OCI-LY3 (cell line): ENCODE results near the gene ZEB2.

Experiments used
- H2AFZ ChIP-seq: fragments of 200-600, 300-600 bp; shearing (Covaris generic); 2 replicates; pipeline ENCODE4 v1.6.0; 2014; ENCODE audit warnings: antibody characterized with exemption, low read depth, low read length
- H3K27ac ChIP-seq: fragments of 200-600, 300-600 bp; sonication (generic); 2 replicates; pipeline ENCODE4 v1.5.1; 2014; ENCODE audit warnings: mild to moderate bottlenecking, low read length, moderate library complexity, mixed read lengths
- H3K27me3 ChIP-seq: fragments of 200-600, 300-600 bp; sonication (generic); 2 replicates; pipeline ENCODE4 v1.6.1; 2014; ENCODE audit warnings: low read depth, low read length, mixed read lengths
- H3K36me3 ChIP-seq: fragments of 200-600, 300-600 bp; sonication (generic); replicated peaks from 2 replicates; pipeline ENCODE3; 2014; ENCODE audit warnings: low read depth, low read length, mixed read lengths
- H3K4me1 ChIP-seq: fragments of 300-600, 200-600 bp; sonication (generic); 2 replicates; pipeline ENCODE4 v1.6.1; 2014; ENCODE audit warnings: low read length, mixed read lengths
- H3K4me2 ChIP-seq: fragments of 200-600, 300-600 bp; sonication (generic); 2 replicates; pipeline ENCODE4 v1.6.1; 2014; ENCODE audit warnings: low read length, mixed read lengths
- H3K4me3 ChIP-seq: fragments of 300-600, 200-600 bp; sonication (generic); 2 replicates; pipeline ENCODE4 v1.5.1; 2014; ENCODE audit warnings: antibody characterized with exemption, mild to moderate bottlenecking, low read length, moderate library complexity
- H3K79me2 ChIP-seq: fragments of 300-600, 200-600 bp; shearing (Covaris generic); 2 replicates; pipeline ENCODE4 v1.6.1; 2014; ENCODE audit warnings: mild to moderate bottlenecking, low read length, mixed read lengths
- H3K9ac ChIP-seq: fragments of 300-600, 200-600 bp; shearing (Covaris generic); 2 replicates; pipeline ENCODE4 v1.6.0; 2014; ENCODE audit warnings: mild to moderate bottlenecking, low read length, moderate library complexity
- H3K9me3 ChIP-seq: fragments of 200-600, 300-600 bp; shearing (Covaris generic); 2 replicates; pipeline ENCODE4 v1.6.1; 2014; ENCODE audit warnings: low read length, mixed read lengths; ENCODE audit not compliant: insufficient read depth
- H4K20me1 ChIP-seq: fragments of 200-600, 300-600 bp; sonication (generic); 2 replicates; pipeline ENCODE4 v1.6.1; 2016; ENCODE audit warnings: low read length, mixed read lengths; ENCODE audit not compliant: insufficient read depth
- EZH2phosphoT487 ChIP-seq: fragments of 200-600 bp; shearing (Covaris generic); IDR thresholded peaks from 2 replicates; pipeline ENCODE4 v1.6.1; 2018; ENCODE audit warnings: antibody characterized with exemption, mixed run types, low read depth
- TF ChIP-seq, protein P1 (sequence below): fragments of 200-600, 300-600 bp; sonication (generic); IDR thresholded peaks from 2 replicates; pipeline ENCODE4 v1.5.1; 2014; ENCODE audit warnings: antibody characterized with exemption, low read length, low read depth

The ZEB2 gene

DNA sequence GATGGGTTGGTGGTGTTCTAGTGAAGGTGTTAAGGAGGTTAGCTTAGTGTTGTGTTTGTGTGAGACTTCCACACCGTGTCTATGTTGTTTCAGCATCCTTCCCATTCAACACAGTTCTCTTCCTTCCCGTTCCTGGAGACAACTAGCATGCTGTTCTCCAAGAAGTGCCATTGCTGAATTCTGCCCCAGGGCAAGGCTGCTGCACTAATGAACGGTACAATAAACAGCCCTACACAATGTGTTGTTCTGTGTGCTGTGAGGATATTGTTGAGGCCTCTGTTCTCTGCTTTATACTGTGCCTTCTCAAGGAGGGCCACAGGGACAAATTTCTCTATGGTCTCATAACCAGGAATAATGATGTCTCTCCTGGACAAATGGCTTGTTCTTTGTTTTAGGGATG lies 39.8 kb upstream of the ZEB2 start:
- Histone ChIP-seq H3K4me1 (peaks cover 46% of the 10 kb centered on the region), H3K79me2 (no peaks in the 10 kb centered on the region), H3K9ac (no peak overlapping the region), H3K36me3 (no peaks in the 10 kb centered on the region), H4K20me1 (no peaks in the 10 kb centered on the region), H3K4me2 (no peak overlapping the region), H3K27me3 (peaks cover 25% of the 10 kb centered on the region), H3K9me3 (no peaks in the 10 kb centered on the region), H2AFZ (no peak overlapping the region), H3K4me3 (no peak overlapping the region), H3K27ac (no peak overlapping the region)
- TF ChIP-seq EZH2phosphoT487, result no peak
- TF ChIP-seq, protein P1, sequence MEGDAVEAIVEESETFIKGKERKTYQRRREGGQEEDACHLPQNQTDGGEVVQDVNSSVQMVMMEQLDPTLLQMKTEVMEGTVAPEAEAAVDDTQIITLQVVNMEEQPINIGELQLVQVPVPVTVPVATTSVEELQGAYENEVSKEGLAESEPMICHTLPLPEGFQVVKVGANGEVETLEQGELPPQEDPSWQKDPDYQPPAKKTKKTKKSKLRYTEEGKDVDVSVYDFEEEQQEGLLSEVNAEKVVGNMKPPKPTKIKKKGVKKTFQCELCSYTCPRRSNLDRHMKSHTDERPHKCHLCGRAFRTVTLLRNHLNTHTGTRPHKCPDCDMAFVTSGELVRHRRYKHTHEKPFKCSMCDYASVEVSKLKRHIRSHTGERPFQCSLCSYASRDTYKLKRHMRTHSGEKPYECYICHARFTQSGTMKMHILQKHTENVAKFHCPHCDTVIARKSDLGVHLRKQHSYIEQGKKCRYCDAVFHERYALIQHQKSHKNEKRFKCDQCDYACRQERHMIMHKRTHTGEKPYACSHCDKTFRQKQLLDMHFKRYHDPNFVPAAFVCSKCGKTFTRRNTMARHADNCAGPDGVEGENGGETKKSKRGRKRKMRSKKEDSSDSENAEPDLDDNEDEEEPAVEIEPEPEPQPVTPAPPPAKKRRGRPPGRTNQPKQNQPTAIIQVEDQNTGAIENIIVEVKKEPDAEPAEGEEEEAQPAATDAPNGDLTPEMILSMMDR, result no peak

DNA sequence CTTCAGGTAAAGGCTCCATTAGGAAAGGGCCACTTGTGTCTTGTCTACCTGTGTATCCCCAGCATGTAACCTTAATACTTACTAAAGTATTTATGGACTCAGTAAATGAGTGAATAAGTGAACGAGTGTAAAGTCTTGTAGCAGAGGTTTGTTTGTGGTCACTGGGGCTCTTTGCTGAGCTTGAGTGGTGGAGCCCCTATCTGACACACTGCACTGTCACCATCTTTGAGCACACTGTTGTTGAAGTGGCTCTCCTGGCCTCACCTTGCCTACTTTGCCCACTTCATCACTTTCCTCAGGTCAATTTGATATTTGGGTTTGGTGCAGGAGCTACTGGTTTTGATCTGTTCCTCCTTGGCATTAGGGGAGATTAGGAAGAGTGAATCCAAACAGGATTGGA lies 39.3 kb upstream of the ZEB2 start:
- Histone ChIP-seq H4K20me1 (no peaks in the 10 kb centered on the region), H3K79me2 (no peaks in the 10 kb centered on the region), H2AFZ (no peak overlapping the region), H3K4me1 (peaks cover 46% of the 10 kb centered on the region), H3K27me3 (peaks cover 29% of the 10 kb centered on the region), H3K36me3 (no peaks in the 10 kb centered on the region), H3K9me3 (no peaks in the 10 kb centered on the region), H3K9ac (no peak overlapping the region), H3K27ac (no peak overlapping the region), H3K4me2 (no peak overlapping the region), H3K4me3 (no peak overlapping the region)
- no peak for TF ChIP-seq EZH2phosphoT487
- TF ChIP-seq, protein P1, result no peak

DNA sequence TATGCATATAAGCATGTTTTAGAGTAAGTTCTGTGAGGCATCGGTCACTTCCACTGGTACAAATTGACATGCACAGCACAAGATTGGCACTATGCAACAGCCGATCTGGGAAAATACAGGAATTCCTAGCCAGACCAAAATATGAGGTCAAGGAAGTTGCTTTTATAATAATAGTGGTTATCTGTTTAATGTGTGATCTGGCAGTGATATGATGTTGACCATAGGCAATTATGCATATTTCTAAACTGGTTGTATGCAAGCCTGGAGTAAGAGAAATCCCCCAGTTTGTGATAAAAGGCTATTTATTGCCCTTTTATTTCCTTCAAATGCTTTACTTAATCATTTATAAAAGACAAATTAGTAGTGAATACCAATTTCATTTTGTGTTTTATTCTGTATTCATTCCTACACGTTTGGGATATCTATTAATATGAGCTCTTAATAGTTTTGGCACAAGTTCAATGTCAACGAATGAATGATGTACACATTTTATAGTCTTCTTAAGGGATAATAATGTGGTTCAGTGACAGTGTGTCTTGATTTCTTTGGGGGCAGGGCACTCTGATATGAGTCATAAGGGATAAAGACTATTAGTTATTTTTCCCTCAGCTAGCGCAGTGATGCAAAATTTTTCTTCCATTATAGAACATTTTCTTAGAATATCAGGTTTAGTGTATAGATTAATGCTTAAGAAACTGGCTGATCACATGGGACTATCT lies 34.7 kb upstream of the ZEB2 start:
- no peak for TF ChIP-seq EZH2phosphoT487
- TF ChIP-seq, protein P1, result no peak
- H3K27ac ChIP-seq, result no peak overlapping the region
- H3K27me3 ChIP-seq, result peaks cover 17% of the 10 kb centered on the region
- H3K4me3 ChIP-seq, result no peak overlapping the region
- H3K4me2 ChIP-seq, result no peak overlapping the region
- no peaks in the 10 kb centered on the region for H3K36me3 ChIP-seq
- no peaks in the 10 kb centered on the region for H4K20me1 ChIP-seq
- H2AFZ ChIP-seq, result no peak overlapping the region
- H3K4me1 ChIP-seq, result peaks cover 6% of the 10 kb centered on the region
- H3K9me3 ChIP-seq, result no peaks in the 10 kb centered on the region
- no peak overlapping the region for H3K9ac ChIP-seq
- H3K79me2 ChIP-seq, result no peaks in the 10 kb centered on the region

DNA sequence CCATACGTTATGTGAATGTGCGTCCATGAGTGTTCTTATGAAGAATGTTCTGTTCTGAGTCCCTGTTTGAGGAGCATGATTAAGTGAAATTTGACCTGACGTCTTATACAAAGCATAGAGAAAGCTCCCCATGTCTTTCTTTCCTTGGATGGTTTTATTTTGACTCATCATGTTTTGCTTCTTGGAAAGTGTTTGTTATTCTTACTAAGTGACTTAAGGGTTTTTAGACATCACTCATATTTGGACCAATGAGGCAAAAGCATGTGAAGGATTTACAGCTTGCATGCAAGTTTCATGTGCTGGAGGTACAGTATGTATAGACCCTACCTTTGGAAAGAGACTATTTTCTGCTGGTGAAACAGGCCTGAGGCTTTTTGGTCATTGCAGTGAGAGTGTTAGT lies 33.5 kb upstream of the ZEB2 start:
- Histone ChIP-seq H3K4me3 (no peak overlapping the region), H3K79me2 (no peaks in the 10 kb centered on the region), H3K9ac (no peak overlapping the region), H3K9me3 (no peaks in the 10 kb centered on the region), H4K20me1 (no peaks in the 10 kb centered on the region), H3K36me3 (no peaks in the 10 kb centered on the region), H2AFZ (no peak overlapping the region), H3K4me1 (peaks cover 6% of the 10 kb centered on the region), H3K4me2 (no peak overlapping the region), H3K27ac (no peak overlapping the region), H3K27me3 (peaks cover 11% of the 10 kb centered on the region; the same call in 1 of the 2 replicates)
- TF ChIP-seq, protein P1, result no peak
- TF ChIP-seq EZH2phosphoT487, result no peak
